Kidney (tissue), 22 donors: ENCODE data around the gene FAM131A. TPM values are rescaled to one million over a fixed set of nuclear protein-coding genes. Genes with fewer than 3 reads are reported as not detected.

Experiments used
- DNase-seq, 5 donors: peaks; one replicate each; pipeline ENCODE4 v3.0.0-alpha.2; 2013 to 2020
- FAIRE-seq: peaks from 2 replicates; lab custom pipeline; 2012; peaks lifted over from hg19 to GRCh38; lab: Jason Lieb, UNC
- H3K27ac ChIP-seq, 2 donors: one replicate each; pipeline ENCODE4 v1.7.0; 2013; ENCODE audit warnings: low read depth in 2 of 2, low read length in 2 of 2, inconsistent platforms in 1 of 2
- H3K27me3 ChIP-seq: one replicate; pipeline ENCODE4 v1.7.1; 2013; ENCODE audit warnings: low read length, inconsistent platforms; ENCODE audit not compliant: control insufficient read depth, insufficient read depth
- H3K36me3 ChIP-seq, 3 donors: one replicate each; pipeline versions ENCODE4 v1.7.0 to v1.7.1; 2013; ENCODE audit warnings: low read length in 3 of 3, control low read depth in 1 of 3, inconsistent platforms in 1 of 3; ENCODE audit not compliant: insufficient read depth in 3 of 3, control insufficient read depth in 2 of 3
- H3K4me1 ChIP-seq, 3 donors: one replicate each; pipeline versions ENCODE4 v1.7.0 to v1.7.1; 2013; ENCODE audit warnings: low read length in 3 of 3, inconsistent platforms in 1 of 3, low read depth in 1 of 3; ENCODE audit not compliant: control insufficient read depth in 2 of 3, insufficient read depth in 2 of 3
- H3K4me3 ChIP-seq, 3 donors: one replicate each; pipeline versions ENCODE4 v1.7.0 to v1.8.1; 2013; ENCODE audit warnings: low read length in 3 of 3, control low read depth in 1 of 3, inconsistent platforms in 1 of 3
- H3K9ac ChIP-seq, 3 donors: one replicate each; pipeline versions ENCODE4 v1.7.0 to v1.7.1; 2013; ENCODE audit warnings: low read length in 3 of 3, control low read depth in 1 of 3, inconsistent platforms in 1 of 3
- H3K9me3 ChIP-seq, 3 donors: one replicate each; pipeline versions ENCODE4 v1.7.0 to v1.7.1; 2013; ENCODE audit warnings: low read length in 3 of 3, control low read depth in 1 of 3, inconsistent platforms in 1 of 3; ENCODE audit not compliant: control insufficient read depth in 2 of 3, insufficient read depth in 1 of 3
- intact Hi-C: fragments of 100-400 bp; cut with DNase I; formaldehyde crosslinking; loops from one replicate; pipeline ENCODE4 v1.11.1; 2022
- long read RNA-seq, 10 donors: library from polyadenylated mRNA in 1 of 10; unstranded in 1 of 10; transcript quantifications; one replicate each; pipeline ENCODE4 v2.0.0 and lab custom pipeline, GENCODE V29; 2021 to 2026
- polyA plus RNA-seq: library from polyadenylated mRNA; stranded (reverse); fragments of 350-450 nt; fragmentation: Illumina TruSeq; extraction: RNeasy Lipid Tissue Mini Kit (QIAGEN cat#74804); gene quantifications from one replicate; pipeline ENCODE4 v1.2.3, GENCODE V29; 2014; ENCODE audit warnings: low read depth, low replicate concordance; ENCODE audit not compliant: insufficient read depth
- total RNA-seq: library from RNA; stranded (reverse); fragmentation: NEBNext Ultra II Directional; extraction: Animal tissue kit (Norgen Biotek cat#: 25700); gene quantifications from one replicate; pipeline ENCODE4 v1.2.1, GENCODE V29; 2021
- TF ChIP-seq, protein P1 (sequence below): IDR thresholded peaks from 3 replicates; pipeline ENCODE4 v1.5.1; 2012; ENCODE audit warnings: mild to moderate bottlenecking, moderate library complexity, borderline replicate concordance; ENCODE audit not compliant: insufficient read depth; ENCODE audit errors: extremely low read depth
- donor health status: control.
- donor health status: control.
- donor health status: control.
- donor health status: control.
- donor health status: control.
- donor health status: DM: yes; HTN: yes; CAD: no.
- donor health status: Normal renal cell carcinoma (clear cell type).

Gene FAM131A, protein sequence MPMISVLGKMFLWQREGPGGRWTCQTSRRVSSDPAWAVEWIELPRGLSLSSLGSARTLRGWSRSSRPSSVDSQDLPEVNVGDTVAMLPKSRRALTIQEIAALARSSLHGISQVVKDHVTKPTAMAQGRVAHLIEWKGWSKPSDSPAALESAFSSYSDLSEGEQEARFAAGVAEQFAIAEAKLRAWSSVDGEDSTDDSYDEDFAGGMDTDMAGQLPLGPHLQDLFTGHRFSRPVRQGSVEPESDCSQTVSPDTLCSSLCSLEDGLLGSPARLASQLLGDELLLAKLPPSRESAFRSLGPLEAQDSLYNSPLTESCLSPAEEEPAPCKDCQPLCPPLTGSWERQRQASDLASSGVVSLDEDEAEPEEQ
- total RNA-seq (20.1 TPM), polyA plus RNA-seq (14.0 TPM)
- long read RNA-seq, donor 1, partial matches to known transcripts: 0 of 5 reads
- long read RNA-seq, donor 1, other reads (novel, unspliced or antisense): 0 of 5 reads
- long read RNA-seq, donor 2, partial matches to known transcripts: 0 of 2 reads
- long read RNA-seq, donor 2, other reads (novel, unspliced or antisense): 0 of 2 reads
- long read RNA-seq, donor 3, partial matches to known transcripts: 15 of 18 reads
- long read RNA-seq, donor 3, other reads (novel, unspliced or antisense): 0 of 18 reads
- long read RNA-seq, donor 4: 0 reads
- long read RNA-seq, donor 5: 0 reads
- long read RNA-seq, donor 6, partial matches to known transcripts: 0 of 2 reads
- long read RNA-seq, donor 6, other reads (novel, unspliced or antisense): 0 of 2 reads
- long read RNA-seq, donor 7, partial matches to known transcripts: 2 of 25 reads
- long read RNA-seq, donor 7, other reads (novel, unspliced or antisense): 16 of 25 reads
- long read RNA-seq, donor 8, partial matches to known transcripts: 0 of 3 reads
- long read RNA-seq, donor 8, other reads (novel, unspliced or antisense): 0 of 3 reads
- long read RNA-seq, donor 9, partial matches to known transcripts: 9 of 10 reads
- long read RNA-seq, donor 9, other reads (novel, unspliced or antisense): 0 of 10 reads
- long read RNA-seq, donor 10, partial matches to known transcripts: 0 of 5 reads
- long read RNA-seq, donor 10, other reads (novel, unspliced or antisense): 0 of 5 reads

GRCh38 chr3:184337399-184337714, at the start of gene FAM131A:
Gene FAM131A, plus strand, starts transcription at chr3:184337600. Its CDS starts 31 bp downstream, at chr3:184337631.
- FAIRE-seq (no peak), DNase-seq (no peak)
- intact Hi-C loops: no loop called here
- Histone ChIP-seq H3K4me3 (peak within 1 kb of the TSS; percentile 55 to 84 (median 83)), H3K9ac (peak within 1 kb of the TSS in 2 of 3 donors; percentile 77 to 78), H3K4me1 (peaks cover 0 to 29% (median 11%) of the 10 kb centered on the region in 3 donors), H3K27me3 (no peaks in the 10 kb centered on the region), H3K36me3 (peaks cover 11 to 27% (median 18%) of the 10 kb centered on the region in 3 donors), H3K27ac (peak within 1 kb of the TSS; percentile 93 to 95), H3K9me3 (no peaks in the 10 kb centered on the region)
- TF ChIP-seq, protein P1, sequence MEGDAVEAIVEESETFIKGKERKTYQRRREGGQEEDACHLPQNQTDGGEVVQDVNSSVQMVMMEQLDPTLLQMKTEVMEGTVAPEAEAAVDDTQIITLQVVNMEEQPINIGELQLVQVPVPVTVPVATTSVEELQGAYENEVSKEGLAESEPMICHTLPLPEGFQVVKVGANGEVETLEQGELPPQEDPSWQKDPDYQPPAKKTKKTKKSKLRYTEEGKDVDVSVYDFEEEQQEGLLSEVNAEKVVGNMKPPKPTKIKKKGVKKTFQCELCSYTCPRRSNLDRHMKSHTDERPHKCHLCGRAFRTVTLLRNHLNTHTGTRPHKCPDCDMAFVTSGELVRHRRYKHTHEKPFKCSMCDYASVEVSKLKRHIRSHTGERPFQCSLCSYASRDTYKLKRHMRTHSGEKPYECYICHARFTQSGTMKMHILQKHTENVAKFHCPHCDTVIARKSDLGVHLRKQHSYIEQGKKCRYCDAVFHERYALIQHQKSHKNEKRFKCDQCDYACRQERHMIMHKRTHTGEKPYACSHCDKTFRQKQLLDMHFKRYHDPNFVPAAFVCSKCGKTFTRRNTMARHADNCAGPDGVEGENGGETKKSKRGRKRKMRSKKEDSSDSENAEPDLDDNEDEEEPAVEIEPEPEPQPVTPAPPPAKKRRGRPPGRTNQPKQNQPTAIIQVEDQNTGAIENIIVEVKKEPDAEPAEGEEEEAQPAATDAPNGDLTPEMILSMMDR: no peak

DNA sequence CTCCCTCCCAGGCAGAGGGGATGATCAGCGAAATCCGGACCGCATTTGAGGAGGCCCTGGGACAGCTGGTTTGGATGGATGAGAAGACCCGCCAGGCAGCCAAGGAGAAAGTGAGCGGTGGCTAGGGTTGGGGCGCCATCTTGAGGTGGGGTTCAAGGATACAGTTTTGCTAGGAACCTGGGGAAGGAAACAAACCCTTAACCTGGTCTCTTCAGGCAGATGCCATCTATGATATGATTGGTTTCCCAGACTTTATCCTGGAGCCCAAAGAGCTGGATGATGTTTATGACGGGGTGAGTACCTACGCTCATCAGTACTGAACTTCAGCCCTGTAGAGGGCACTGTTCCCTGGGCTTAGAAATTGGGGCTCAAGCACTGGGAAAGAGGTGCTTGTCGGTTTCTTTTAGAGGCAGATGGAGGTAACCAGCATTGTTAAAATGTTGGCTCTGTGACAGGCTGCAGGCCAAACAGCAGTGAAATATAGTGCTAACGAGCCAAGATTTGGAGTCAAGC, 47.9 kb upstream of the FAM131A start:
- no peaks in the 10 kb centered on the region for H3K9me3 ChIP-seq
- FAIRE-seq: no peak
- intact Hi-C loops: no loop called here
- H3K9ac ChIP-seq: no peak overlapping the region
- no peak overlapping the region for H3K27ac ChIP-seq
- H3K4me3 ChIP-seq: no peak overlapping the region
- H3K36me3 ChIP-seq: no peaks in the 10 kb centered on the region
- TF ChIP-seq, protein P1: peak; percentile 27
- no peaks in the 10 kb centered on the region for H3K4me1 ChIP-seq
- peak in 3 of 5 donors; percentile 23 to 58 (median 36) for DNase-seq
- no peaks in the 10 kb centered on the region for H3K27me3 ChIP-seq

GRCh38 chr3:184290331-184290730, 47.1 kb upstream of the FAM131A start:
- Histone ChIP-seq H3K36me3 (no peaks in the 10 kb centered on the region), H3K4me3 (no peak overlapping the region), H3K4me1 (no peaks in the 10 kb centered on the region), H3K27ac (no peak overlapping the region), H3K9ac (no peak overlapping the region), H3K27me3 (no peaks in the 10 kb centered on the region), H3K9me3 (no peaks in the 10 kb centered on the region)
- DNase-seq (no peak), FAIRE-seq (no peak)
- TF ChIP-seq, protein P1: no peak
- intact Hi-C loops: no loop called here
